ENCODE data around the gene TRIM66. TPM values are rescaled to one million over a fixed set of nuclear protein-coding genes. Genes with fewer than 3 reads are reported as not detected.
A peak's percentile ranks its signal among the peaks of the same experiment; 100 is the strongest.

The TRIM66 gene
- polyA plus RNA-seq, 2 of the 4 experiments (the other 2 are of a cell fraction) = 2.5 to 9.8 TPM

DNA sequence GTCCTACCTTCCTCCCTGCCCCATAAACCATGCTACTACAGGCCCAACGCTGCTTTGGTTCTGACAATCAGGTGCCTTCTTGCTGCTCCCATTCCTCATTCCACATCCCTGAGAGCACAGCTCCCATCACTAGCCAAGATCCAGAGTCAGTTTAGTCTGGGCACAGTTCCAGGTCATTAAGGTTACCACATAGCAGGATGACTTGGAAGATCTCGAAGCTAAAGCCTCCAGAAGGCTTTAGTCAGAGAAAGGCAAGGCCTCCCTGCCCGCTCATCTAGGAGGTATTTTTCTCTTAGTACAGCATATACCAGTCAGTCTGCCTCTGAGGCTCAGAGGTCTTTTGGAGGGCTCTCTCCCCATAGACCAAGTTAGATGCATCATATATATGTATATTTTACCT is 30.3 kb downstream of the TRIM66 start:
- POLR2A ChIA-PET = interaction anchor here (1.9 kb wide), 1 partner anchor 30 kb away, joined by 7 read pairs; the partner anchor contains the start of genes RPL27A and TRIM66
- Histone ChIP-seq H3K27ac (peak overlapping the region in 1 of 2 experiments; percentile 23; a peak in 1 of 6 replicates), H3K4me1 (peaks cover 4% of the 10 kb centered on the region; the same call in 1 of the 3 replicates), H3K4me3 (no peak overlapping the region), H3K9me3 (no peaks in the 10 kb centered on the region), H3K4me2 (no peak overlapping the region)
- DNase-seq (ENCODE audit: low read depth in 1 of 2, low spot score in 1 of 2) (peak in 1 of 2 experiments; percentile 55), ATAC-seq (peak; percentile 62 to 81; a peak in 5 of 6 replicates), FAIRE-seq (no peak)
- CTCF ChIA-PET = interaction anchor here (0.6 to 1.2 kb wide), 2 partner anchors 25 to 31 kb away, joined by 3 read pairs; partner anchors contain the start of genes RPL27A and TRIM66
- TF ChIP-seq NPAS2 (CRISPR knock-in tag; IDR thresholded peaks at IDR 0.05; ENCODE audit: borderline replicate concordance) (no peak), CBX8 (IDR thresholded peaks at IDR 0.05) (no peak), CHD4 (IDR thresholded peaks at IDR 0.05; ENCODE audit: borderline replicate concordance) (no peak), MYC (IDR thresholded peaks at IDR 0.05; ENCODE audit: borderline replicate concordance, low read length) (no peak), ESRRA (IDR thresholded peaks at IDR 0.05; ENCODE audit: borderline replicate concordance, low read length) (no peak)
- 51% methylated on average over 3 of the region's 3 CpGs for WGBS (ENCODE audit: missing lambda C conversion rate)

GRCh38 chr11:8650401-8650990 is 32.0 kb downstream of the TRIM66 start:
- ChIA-PET CTCF (no interaction called here), POLR2A (interaction anchor here (1.6 kb wide), 1 partner anchor 31 kb away, joined by 4 read pairs; no protein-coding TSS in a partner anchor)
- 98% methylated on average over 2 of the region's 2 CpGs for WGBS (ENCODE audit: missing lambda C conversion rate)
- H3K4me2 ChIP-seq = no peak overlapping the region
- DNase-seq (ENCODE audit: low read depth in 1 of 2, low spot score in 1 of 2) = no peak
- H3K27ac ChIP-seq = no peak overlapping the region
- FAIRE-seq = no peak
- no peak for TF ChIP-seq RNF2 (IDR thresholded peaks at IDR 0.05; ENCODE audit: borderline replicate concordance, low read depth)
- no peak for TF ChIP-seq RCOR1 (IDR thresholded peaks at IDR 0.05; ENCODE audit: low read depth, low read length)
- no peak for TF ChIP-seq CEBPB (IDR thresholded peaks at IDR 0.05)
- no peak for TF ChIP-seq POLR2A (IDR thresholded peaks at IDR 0.05; ENCODE audit: low read length)
- no peak for TF ChIP-seq KDM1A (IDR thresholded peaks at IDR 0.05; ENCODE audit: low read depth)
- TF ChIP-seq EHF (CRISPR knock-in tag; IDR thresholded peaks at IDR 0.05) = no peak
- TF ChIP-seq FOSB (CRISPR knock-in tag; IDR thresholded peaks at IDR 0.05) = no peak
- H3K4me3 ChIP-seq = no peak overlapping the region
- peaks cover 4% of the 10 kb centered on the region; the same call in 1 of the 3 replicates for H3K4me1 ChIP-seq
- no peak for ATAC-seq
- no peaks in the 10 kb centered on the region for H3K9me3 ChIP-seq

DNA sequence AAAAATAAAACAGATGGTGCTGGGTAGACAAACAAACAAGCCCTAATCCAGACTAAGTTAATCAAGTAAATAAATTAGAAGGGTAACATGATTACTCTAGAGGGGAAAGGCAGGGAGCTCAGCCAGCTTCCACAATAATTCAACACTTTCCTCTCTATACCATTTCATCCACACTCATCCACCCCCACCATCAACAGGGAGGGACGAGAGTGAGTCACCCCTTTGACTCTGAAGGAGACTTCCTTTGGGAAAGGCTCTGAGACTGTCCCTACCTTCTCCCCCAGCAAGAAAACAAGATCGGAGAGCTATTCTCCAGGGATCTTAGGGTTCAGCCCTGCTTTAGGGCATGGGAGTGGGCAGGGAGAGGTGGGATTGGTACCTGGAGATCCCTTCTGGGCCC is 33.1 kb downstream of the TRIM66 start:
- CTCF ChIA-PET = interaction anchor here (1.2 kb wide), 1 partner anchor 10 kb away, joined by 3 read pairs; no protein-coding TSS in a partner anchor
- FAIRE-seq (no peak), ATAC-seq (peak in 1 of 2 experiments; percentile 60; a peak in 2 of 6 replicates), DNase-seq (ENCODE audit: low read depth in 1 of 2, low spot score in 1 of 2) (no peak)
- WGBS (ENCODE audit: missing lambda C conversion rate) = 66% methylated on average over 2 of the region's 2 CpGs
- TF ChIP-seq KDM1A (IDR thresholded peaks at IDR 0.05; ENCODE audit: low read depth) (no peak), ZFP36 (IDR thresholded peaks at IDR 0.05; ENCODE audit: borderline replicate concordance, partially characterized antibody) (no peak), CHD2 (IDR thresholded peaks at IDR 0.05; ENCODE audit: low read length, partially characterized antibody) (no peak), NFE2L2 (conservative IDR thresholded peaks at IDR 0.05; ENCODE audit: low read length) (no peak), FOSL2 (IDR thresholded peaks at IDR 0.05) (no peak), FOSL2 (CRISPR knock-in tag; IDR thresholded peaks at IDR 0.05) (no peak), EHF (CRISPR knock-in tag; IDR thresholded peaks at IDR 0.05) (no peak), RNF2 (IDR thresholded peaks at IDR 0.05; ENCODE audit: borderline replicate concordance, low read depth) (no peak), KDM5A (IDR thresholded peaks at IDR 0.05) (no peak), HDAC2 (IDR thresholded peaks at IDR 0.05) (no peak), PBX3 (IDR thresholded peaks at IDR 0.05) (no peak)
- H3K4me2 ChIP-seq = no peak overlapping the region
- POLR2A ChIA-PET = interaction anchor here (1.6 kb wide), 1 partner anchor 33 kb away, joined by 4 read pairs; no protein-coding TSS in a partner anchor
- no peak overlapping the region for H3K4me3 ChIP-seq
- peak overlapping the region in 1 of 2 experiments; percentile 59; a peak in 2 of 6 replicates for H3K27ac ChIP-seq
- H3K4me1 ChIP-seq = peaks cover 4% of the 10 kb centered on the region; the same call in 1 of the 3 replicates
- H3K9me3 ChIP-seq = no peaks in the 10 kb centered on the region

GRCh38 chr11:8646873-8647272 is 35.6 kb downstream of the TRIM66 start:
- ATAC-seq (no peak), FAIRE-seq (no peak), DNase-seq (ENCODE audit: low read depth in 1 of 2, low spot score in 1 of 2) (no peak)
- Histone ChIP-seq H3K4me1 (peaks cover 4% of the 10 kb centered on the region; the same call in 1 of the 3 replicates), H3K4me3 (no peak overlapping the region), H3K27ac (no peak overlapping the region), H3K9me3 (no peaks in the 10 kb centered on the region), H3K4me2 (no peak overlapping the region)
- 88% methylated on average over 4 of the region's 4 CpGs for WGBS (ENCODE audit: missing lambda C conversion rate)
- TF ChIP-seq ATOH8 (CRISPR knock-in tag; IDR thresholded peaks at IDR 0.05; ENCODE audit: low read depth) = no peak
- TF ChIP-seq HMGXB4 (CRISPR knock-in tag; IDR thresholded peaks at IDR 0.05; ENCODE audit: borderline replicate concordance) = no peak
- TF ChIP-seq PHF8 (IDR thresholded peaks at IDR 0.05; ENCODE audit: borderline replicate concordance, low read depth) = no peak
- ChIA-PET POLR2A (no interaction called here), CTCF (interaction anchor here (0.6 to 0.7 kb wide), 2 partner anchors 266 to 318 kb away, joined by 3 read pairs; no protein-coding TSS in a partner anchor)
